OCI-LY3 (cell line): ENCODE data around the gene KCNH6.

Experiments
- H2AFZ ChIP-seq: fragments of 200-600, 300-600 bp; shearing (Covaris generic); 2 replicates; pipeline ENCODE4 v1.6.0; 2014; ENCODE audit warnings: antibody characterized with exemption, low read depth, low read length
- H3K27ac ChIP-seq: fragments of 200-600, 300-600 bp; sonication (generic); 2 replicates; pipeline ENCODE4 v1.5.1; 2014; ENCODE audit warnings: mild to moderate bottlenecking, low read length, moderate library complexity, mixed read lengths
- H3K27me3 ChIP-seq: fragments of 200-600, 300-600 bp; sonication (generic); 2 replicates; pipeline ENCODE4 v1.6.1; 2014; ENCODE audit warnings: low read depth, low read length, mixed read lengths
- H3K36me3 ChIP-seq: fragments of 200-600, 300-600 bp; sonication (generic); replicated peaks from 2 replicates; pipeline ENCODE3; 2014; ENCODE audit warnings: low read depth, low read length, mixed read lengths
- H3K4me1 ChIP-seq: fragments of 300-600, 200-600 bp; sonication (generic); 2 replicates; pipeline ENCODE4 v1.6.1; 2014; ENCODE audit warnings: low read length, mixed read lengths
- H3K4me2 ChIP-seq: fragments of 200-600, 300-600 bp; sonication (generic); 2 replicates; pipeline ENCODE4 v1.6.1; 2014; ENCODE audit warnings: low read length, mixed read lengths
- H3K4me3 ChIP-seq: fragments of 300-600, 200-600 bp; sonication (generic); 2 replicates; pipeline ENCODE4 v1.5.1; 2014; ENCODE audit warnings: antibody characterized with exemption, mild to moderate bottlenecking, low read length, moderate library complexity
- H3K79me2 ChIP-seq: fragments of 300-600, 200-600 bp; shearing (Covaris generic); 2 replicates; pipeline ENCODE4 v1.6.1; 2014; ENCODE audit warnings: mild to moderate bottlenecking, low read length, mixed read lengths
- H3K9ac ChIP-seq: fragments of 300-600, 200-600 bp; shearing (Covaris generic); 2 replicates; pipeline ENCODE4 v1.6.0; 2014; ENCODE audit warnings: mild to moderate bottlenecking, low read length, moderate library complexity
- H3K9me3 ChIP-seq: fragments of 200-600, 300-600 bp; shearing (Covaris generic); 2 replicates; pipeline ENCODE4 v1.6.1; 2014; ENCODE audit warnings: low read length, mixed read lengths; ENCODE audit not compliant: insufficient read depth
- H4K20me1 ChIP-seq: fragments of 200-600, 300-600 bp; sonication (generic); 2 replicates; pipeline ENCODE4 v1.6.1; 2016; ENCODE audit warnings: low read length, mixed read lengths; ENCODE audit not compliant: insufficient read depth
- EZH2phosphoT487 ChIP-seq: fragments of 200-600 bp; shearing (Covaris generic); IDR thresholded peaks from 2 replicates; pipeline ENCODE4 v1.6.1; 2018; ENCODE audit warnings: antibody characterized with exemption, mixed run types, low read depth
- TF ChIP-seq, protein P1 (sequence below): fragments of 200-600, 300-600 bp; sonication (generic); IDR thresholded peaks from 2 replicates; pipeline ENCODE4 v1.5.1; 2014; ENCODE audit warnings: antibody characterized with exemption, low read length, low read depth

Gene KCNH6

DNA sequence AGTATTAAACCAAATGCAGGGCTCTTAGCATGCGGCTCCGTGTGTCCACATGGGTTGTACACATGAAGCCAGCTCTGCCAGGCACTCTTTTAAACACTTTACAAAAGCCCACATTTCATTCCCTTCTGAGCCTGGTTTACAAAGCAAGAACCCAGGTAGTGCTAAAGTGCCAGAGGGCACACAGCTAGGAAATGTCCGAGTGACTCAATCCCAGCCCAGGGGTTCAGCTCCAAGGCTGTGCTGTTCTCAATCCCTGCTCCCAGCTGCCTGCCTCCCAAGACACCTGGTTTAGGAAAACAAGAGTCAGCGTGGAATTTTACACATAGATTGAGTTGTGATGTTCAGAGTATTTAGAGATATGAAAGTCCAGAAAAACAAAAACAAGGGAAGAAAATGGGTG is 13.8 kb downstream of the KCNH6 start:
- no peaks in the 10 kb centered on the region for H3K36me3 ChIP-seq
- TF ChIP-seq, protein P1, sequence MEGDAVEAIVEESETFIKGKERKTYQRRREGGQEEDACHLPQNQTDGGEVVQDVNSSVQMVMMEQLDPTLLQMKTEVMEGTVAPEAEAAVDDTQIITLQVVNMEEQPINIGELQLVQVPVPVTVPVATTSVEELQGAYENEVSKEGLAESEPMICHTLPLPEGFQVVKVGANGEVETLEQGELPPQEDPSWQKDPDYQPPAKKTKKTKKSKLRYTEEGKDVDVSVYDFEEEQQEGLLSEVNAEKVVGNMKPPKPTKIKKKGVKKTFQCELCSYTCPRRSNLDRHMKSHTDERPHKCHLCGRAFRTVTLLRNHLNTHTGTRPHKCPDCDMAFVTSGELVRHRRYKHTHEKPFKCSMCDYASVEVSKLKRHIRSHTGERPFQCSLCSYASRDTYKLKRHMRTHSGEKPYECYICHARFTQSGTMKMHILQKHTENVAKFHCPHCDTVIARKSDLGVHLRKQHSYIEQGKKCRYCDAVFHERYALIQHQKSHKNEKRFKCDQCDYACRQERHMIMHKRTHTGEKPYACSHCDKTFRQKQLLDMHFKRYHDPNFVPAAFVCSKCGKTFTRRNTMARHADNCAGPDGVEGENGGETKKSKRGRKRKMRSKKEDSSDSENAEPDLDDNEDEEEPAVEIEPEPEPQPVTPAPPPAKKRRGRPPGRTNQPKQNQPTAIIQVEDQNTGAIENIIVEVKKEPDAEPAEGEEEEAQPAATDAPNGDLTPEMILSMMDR: no peak
- no peak for TF ChIP-seq EZH2phosphoT487
- no peaks in the 10 kb centered on the region for H3K79me2 ChIP-seq
- H3K4me2 ChIP-seq: no peak overlapping the region
- no peak overlapping the region for H3K4me3 ChIP-seq
- no peaks in the 10 kb centered on the region for H4K20me1 ChIP-seq
- no peaks in the 10 kb centered on the region for H3K4me1 ChIP-seq
- no peak overlapping the region for H3K9ac ChIP-seq
- H3K27me3 ChIP-seq: no peaks in the 10 kb centered on the region
- no peak overlapping the region for H2AFZ ChIP-seq
- H3K27ac ChIP-seq: no peak overlapping the region
- no peaks in the 10 kb centered on the region for H3K9me3 ChIP-seq

DNA sequence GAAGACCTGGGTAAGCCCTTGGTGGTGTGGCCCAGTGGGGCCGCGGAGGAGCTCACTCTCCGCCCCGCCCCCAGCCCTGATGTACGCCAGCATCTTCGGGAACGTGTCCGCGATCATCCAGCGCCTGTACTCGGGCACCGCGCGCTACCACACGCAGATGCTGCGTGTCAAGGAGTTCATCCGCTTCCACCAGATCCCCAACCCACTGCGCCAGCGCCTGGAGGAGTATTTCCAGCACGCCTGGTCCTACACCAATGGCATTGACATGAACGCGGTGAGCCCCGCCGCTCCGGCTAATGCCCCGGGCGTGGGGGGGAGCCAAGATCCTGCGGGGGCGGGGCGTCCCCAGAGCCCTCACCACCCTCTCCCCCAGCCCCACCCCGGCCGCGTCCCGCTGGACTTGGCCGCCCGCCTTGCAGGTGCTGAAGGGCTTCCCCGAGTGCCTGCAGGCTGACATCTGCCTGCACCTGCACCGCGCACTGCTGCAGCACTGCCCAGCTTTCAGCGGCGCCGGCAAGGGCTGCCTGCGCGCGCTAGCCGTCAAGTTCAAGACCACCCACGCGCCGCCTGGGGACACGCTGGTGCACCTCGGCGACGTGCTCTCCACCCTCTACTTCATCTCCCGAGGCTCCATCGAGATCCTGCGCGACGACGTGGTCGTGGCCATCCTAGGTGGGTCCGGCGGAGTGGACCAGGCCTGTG is 15.0 kb downstream of the KCNH6 start:
- Histone ChIP-seq H3K36me3 (no peaks in the 10 kb centered on the region), H3K9ac (no peak overlapping the region), H2AFZ (no peak overlapping the region), H3K27me3 (no peaks in the 10 kb centered on the region), H4K20me1 (no peaks in the 10 kb centered on the region), H3K27ac (no peak overlapping the region), H3K79me2 (no peaks in the 10 kb centered on the region), H3K4me1 (no peaks in the 10 kb centered on the region), H3K4me2 (no peak overlapping the region), H3K4me3 (no peak overlapping the region), H3K9me3 (no peaks in the 10 kb centered on the region)
- TF ChIP-seq, protein P1: no peak
- TF ChIP-seq EZH2phosphoT487: no peak

DNA sequence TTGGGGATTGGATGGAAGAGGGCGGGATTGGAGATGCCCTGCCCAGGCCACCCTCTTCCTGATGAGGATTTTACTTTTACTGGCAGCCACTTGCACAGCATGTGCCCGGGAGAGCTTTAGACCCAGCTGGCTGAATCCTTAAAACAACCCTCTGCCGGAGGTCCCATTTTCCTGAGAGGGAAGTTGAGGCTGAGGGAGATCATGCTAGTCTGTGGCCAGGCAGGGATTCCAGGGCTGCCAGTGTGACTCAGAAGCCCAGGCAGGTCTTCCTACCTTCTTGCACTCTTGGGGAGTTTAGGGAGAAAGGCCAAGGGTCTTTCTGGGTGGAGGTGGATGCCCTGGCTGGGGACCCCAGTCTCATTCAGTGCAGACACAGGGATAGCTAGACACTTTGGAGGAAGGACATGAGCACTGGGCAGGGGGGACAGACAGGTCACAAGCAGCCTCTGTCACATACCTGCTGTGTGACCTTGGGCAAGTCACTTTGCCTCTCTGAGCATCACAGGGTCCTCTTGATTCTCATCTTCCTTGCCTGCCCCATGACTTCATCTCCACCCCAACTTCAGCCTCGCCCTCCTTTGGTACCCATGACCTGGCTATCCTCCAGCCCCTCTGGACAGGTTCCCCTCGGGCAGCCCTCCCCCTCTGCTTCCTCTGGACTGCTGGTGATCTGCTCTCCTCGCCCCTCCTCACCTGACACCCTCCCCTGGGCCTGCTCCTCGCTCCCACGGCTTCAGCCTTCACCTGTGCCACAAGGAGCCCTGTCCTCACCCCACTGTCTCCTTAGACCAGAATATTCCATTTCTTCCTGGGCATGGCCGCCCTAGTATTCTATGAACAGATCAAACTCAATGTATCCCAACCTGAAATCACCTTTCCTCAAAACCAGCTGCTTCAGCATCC is 15.8 kb downstream of the KCNH6 start:
- no peak overlapping the region for H3K4me3 ChIP-seq
- no peak overlapping the region for H2AFZ ChIP-seq
- H3K9ac ChIP-seq: no peak overlapping the region
- H3K4me2 ChIP-seq: no peak overlapping the region
- H3K36me3 ChIP-seq: no peaks in the 10 kb centered on the region
- no peaks in the 10 kb centered on the region for H3K9me3 ChIP-seq
- no peaks in the 10 kb centered on the region for H3K4me1 ChIP-seq
- no peak overlapping the region for H3K27ac ChIP-seq
- H4K20me1 ChIP-seq: no peaks in the 10 kb centered on the region
- no peaks in the 10 kb centered on the region for H3K79me2 ChIP-seq
- no peaks in the 10 kb centered on the region for H3K27me3 ChIP-seq
- no peak for TF ChIP-seq EZH2phosphoT487

DNA sequence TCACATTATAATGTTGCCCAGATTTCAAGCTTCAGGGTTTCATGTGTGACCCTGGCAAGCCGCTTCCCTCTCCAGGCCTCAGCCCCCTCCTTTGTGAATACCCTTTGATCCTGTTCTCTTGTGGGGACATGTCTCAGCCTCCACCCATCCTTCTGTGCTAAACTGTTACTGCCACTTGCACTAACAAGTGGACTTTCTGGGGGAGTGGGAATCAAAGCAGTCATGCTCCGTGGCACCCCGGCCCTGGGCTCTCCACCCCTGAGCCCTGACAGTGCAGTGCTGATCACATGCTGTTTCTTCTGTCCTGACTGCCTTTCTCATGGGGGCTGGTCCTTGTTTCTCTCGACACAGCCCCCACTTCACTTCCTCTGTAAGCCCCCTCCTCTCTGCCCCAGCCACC is 17.4 kb downstream of the KCNH6 start:
- no peak overlapping the region for H3K27ac ChIP-seq
- no peaks in the 10 kb centered on the region for H3K79me2 ChIP-seq
- no peak overlapping the region for H2AFZ ChIP-seq
- H3K4me3 ChIP-seq: no peak overlapping the region
- H3K4me2 ChIP-seq: no peak overlapping the region
- H3K36me3 ChIP-seq: no peaks in the 10 kb centered on the region
- TF ChIP-seq, protein P1: no peak
- TF ChIP-seq EZH2phosphoT487: no peak
- no peak overlapping the region for H3K9ac ChIP-seq
- H3K9me3 ChIP-seq: no peaks in the 10 kb centered on the region
- no peaks in the 10 kb centered on the region for H3K4me1 ChIP-seq
- H4K20me1 ChIP-seq: no peaks in the 10 kb centered on the region
- no peaks in the 10 kb centered on the region for H3K27me3 ChIP-seq
